Neural cell (in vitro differentiated cells): Measurements from ENCODE around the gene PERCC1.

Source experiments
- EP300 ChIP-seq: fragments of 450-650 bp; conservative IDR thresholded peaks from 2 replicates; pipeline ENCODE4 v1.6.1; 2014; ENCODE audit warnings: antibody characterized with exemption, mild to moderate bottlenecking, moderate library complexity; ENCODE audit not compliant: poor library complexity, severe bottlenecking
- EZH2 ChIP-seq: fragments of 200-600, 300-800 bp; shearing (Covaris generic), sonication (generic); IDR thresholded peaks from 2 replicates; pipeline ENCODE4 v1.6.1; 2014; ENCODE audit warnings: antibody characterized with exemption, low read length, borderline replicate concordance, mild to moderate bottlenecking; ENCODE audit not compliant: insufficient read depth, poor library complexity, severe bottlenecking
- MXI1 ChIP-seq: fragments of 450-650 bp; conservative IDR thresholded peaks from 2 replicates; pipeline ENCODE4 v1.6.1; 2014; ENCODE audit warnings: antibody characterized with exemption, mild to moderate bottlenecking; ENCODE audit not compliant: poor library complexity, severe bottlenecking
- POLR2AphosphoS5 ChIP-seq: IDR thresholded peaks from 2 replicates; pipeline ENCODE4 v1.6.1; 2012
- RAD21 ChIP-seq: fragments of 450-650 bp; conservative IDR thresholded peaks from 2 replicates; pipeline ENCODE4 v1.6.1; 2014; ENCODE audit warnings: antibody characterized with exemption, mild to moderate bottlenecking, moderate library complexity
- SMC3 ChIP-seq: fragments of 450-650 bp; conservative IDR thresholded peaks from 2 replicates; pipeline ENCODE4 v1.6.1; 2014; ENCODE audit warnings: antibody characterized with exemption, mild to moderate bottlenecking, moderate library complexity; ENCODE audit not compliant: poor library complexity
- TAF1 ChIP-seq: IDR thresholded peaks from 2 replicates; pipeline ENCODE4 v1.6.1; 2012; ENCODE audit warnings: low read depth
- TF ChIP-seq, protein P1 (sequence below): fragments of 450-650 bp; IDR thresholded peaks from 2 replicates; pipeline ENCODE4 v1.5.1; 2014; ENCODE audit warnings: antibody characterized with exemption, mild to moderate bottlenecking, moderate library complexity; ENCODE audit not compliant: poor library complexity, severe bottlenecking
- TF ChIP-seq, protein P2 (sequence below): IDR thresholded peaks from 2 replicates; pipeline ENCODE4 v1.6.1; 2012; ENCODE audit warnings: borderline replicate concordance

DNA sequence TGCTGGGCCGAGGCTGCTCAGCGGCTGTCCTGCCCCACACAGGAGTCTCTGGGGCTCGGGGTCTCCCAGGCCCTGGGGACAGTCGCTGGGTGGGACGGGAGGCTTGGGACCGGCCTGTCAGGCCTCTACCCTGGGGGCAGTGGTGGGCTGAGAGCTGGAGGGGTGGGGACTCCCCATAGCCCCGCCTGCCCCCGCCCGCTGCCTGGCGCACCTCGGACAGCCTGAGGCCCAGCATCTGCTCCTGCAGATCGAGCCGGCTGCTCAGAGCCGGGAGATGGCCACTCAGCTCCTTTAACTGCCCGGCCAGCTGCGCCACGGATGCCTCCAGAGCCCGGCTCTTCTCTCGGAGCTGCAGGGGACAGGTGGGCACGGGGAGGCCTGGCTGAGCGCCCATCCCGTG lies 6.7 kb downstream of the PERCC1 start:
- TF ChIP-seq, protein P1, sequence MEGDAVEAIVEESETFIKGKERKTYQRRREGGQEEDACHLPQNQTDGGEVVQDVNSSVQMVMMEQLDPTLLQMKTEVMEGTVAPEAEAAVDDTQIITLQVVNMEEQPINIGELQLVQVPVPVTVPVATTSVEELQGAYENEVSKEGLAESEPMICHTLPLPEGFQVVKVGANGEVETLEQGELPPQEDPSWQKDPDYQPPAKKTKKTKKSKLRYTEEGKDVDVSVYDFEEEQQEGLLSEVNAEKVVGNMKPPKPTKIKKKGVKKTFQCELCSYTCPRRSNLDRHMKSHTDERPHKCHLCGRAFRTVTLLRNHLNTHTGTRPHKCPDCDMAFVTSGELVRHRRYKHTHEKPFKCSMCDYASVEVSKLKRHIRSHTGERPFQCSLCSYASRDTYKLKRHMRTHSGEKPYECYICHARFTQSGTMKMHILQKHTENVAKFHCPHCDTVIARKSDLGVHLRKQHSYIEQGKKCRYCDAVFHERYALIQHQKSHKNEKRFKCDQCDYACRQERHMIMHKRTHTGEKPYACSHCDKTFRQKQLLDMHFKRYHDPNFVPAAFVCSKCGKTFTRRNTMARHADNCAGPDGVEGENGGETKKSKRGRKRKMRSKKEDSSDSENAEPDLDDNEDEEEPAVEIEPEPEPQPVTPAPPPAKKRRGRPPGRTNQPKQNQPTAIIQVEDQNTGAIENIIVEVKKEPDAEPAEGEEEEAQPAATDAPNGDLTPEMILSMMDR, result no peak
- TF ChIP-seq MXI1 (no peak), TAF1 (no peak), EZH2 (no peak), POLR2AphosphoS5 (no peak), SMC3 (no peak), EP300 (no peak), RAD21 (no peak)
- TF ChIP-seq, protein P2, sequence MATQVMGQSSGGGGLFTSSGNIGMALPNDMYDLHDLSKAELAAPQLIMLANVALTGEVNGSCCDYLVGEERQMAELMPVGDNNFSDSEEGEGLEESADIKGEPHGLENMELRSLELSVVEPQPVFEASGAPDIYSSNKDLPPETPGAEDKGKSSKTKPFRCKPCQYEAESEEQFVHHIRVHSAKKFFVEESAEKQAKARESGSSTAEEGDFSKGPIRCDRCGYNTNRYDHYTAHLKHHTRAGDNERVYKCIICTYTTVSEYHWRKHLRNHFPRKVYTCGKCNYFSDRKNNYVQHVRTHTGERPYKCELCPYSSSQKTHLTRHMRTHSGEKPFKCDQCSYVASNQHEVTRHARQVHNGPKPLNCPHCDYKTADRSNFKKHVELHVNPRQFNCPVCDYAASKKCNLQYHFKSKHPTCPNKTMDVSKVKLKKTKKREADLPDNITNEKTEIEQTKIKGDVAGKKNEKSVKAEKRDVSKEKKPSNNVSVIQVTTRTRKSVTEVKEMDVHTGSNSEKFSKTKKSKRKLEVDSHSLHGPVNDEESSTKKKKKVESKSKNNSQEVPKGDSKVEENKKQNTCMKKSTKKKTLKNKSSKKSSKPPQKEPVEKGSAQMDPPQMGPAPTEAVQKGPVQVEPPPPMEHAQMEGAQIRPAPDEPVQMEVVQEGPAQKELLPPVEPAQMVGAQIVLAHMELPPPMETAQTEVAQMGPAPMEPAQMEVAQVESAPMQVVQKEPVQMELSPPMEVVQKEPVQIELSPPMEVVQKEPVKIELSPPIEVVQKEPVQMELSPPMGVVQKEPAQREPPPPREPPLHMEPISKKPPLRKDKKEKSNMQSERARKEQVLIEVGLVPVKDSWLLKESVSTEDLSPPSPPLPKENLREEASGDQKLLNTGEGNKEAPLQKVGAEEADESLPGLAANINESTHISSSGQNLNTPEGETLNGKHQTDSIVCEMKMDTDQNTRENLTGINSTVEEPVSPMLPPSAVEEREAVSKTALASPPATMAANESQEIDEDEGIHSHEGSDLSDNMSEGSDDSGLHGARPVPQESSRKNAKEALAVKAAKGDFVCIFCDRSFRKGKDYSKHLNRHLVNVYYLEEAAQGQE, result no peak
